Measurements from ENCODE around the gene TRIM2.

Gene TRIM2

DNA sequence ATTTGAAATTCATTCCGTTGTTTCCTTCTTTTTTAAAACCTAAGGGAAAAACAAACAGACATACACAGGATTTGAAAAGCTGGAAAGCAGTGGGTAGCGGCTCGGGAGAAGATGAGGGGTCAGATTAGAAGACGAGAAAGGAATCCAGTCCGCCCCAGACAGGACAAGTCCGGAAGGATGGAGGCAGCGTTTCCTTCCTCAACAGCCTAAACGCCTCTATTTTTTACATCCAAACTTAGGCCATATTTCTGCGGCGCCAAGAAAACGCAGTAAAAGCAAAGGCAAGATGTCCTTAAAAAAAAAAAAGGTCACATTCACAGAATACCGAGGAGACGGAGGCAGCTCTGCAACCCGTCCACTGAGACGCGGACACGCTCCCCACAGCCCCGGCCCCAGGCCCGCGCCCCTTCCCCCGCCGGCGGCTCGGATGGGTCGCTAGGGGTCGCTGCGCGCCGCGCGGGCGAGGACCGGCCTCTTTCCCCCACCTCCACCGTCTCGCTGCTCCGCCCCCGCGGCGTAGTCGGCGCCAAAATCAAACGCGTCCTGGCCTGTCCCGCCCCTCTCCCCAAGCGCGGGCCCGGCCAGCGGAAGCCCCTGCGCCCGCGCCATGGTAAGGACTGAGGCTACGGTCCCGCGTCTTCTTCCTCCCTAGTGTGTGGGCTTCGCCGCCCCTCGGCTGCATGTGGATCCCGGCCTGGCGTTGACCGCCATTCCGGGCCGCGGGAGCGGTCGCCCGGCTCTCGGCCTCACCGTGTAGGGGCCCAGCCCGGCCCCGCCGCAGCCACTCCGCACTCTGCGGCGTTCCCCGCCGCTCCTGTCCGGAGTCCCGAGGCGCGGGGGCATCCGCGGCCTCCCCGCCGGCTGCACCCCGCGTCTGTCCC lies 140.1 kb downstream of the TRIM2 start, which contains the start of gene MND1:
Gene MND1 (plus strand): TSS at position 558 of the 881 bp plus-strand sequence. CDS start 50 bp downstream, at position 608.
- DNase-seq = peak; percentile 83

DNA sequence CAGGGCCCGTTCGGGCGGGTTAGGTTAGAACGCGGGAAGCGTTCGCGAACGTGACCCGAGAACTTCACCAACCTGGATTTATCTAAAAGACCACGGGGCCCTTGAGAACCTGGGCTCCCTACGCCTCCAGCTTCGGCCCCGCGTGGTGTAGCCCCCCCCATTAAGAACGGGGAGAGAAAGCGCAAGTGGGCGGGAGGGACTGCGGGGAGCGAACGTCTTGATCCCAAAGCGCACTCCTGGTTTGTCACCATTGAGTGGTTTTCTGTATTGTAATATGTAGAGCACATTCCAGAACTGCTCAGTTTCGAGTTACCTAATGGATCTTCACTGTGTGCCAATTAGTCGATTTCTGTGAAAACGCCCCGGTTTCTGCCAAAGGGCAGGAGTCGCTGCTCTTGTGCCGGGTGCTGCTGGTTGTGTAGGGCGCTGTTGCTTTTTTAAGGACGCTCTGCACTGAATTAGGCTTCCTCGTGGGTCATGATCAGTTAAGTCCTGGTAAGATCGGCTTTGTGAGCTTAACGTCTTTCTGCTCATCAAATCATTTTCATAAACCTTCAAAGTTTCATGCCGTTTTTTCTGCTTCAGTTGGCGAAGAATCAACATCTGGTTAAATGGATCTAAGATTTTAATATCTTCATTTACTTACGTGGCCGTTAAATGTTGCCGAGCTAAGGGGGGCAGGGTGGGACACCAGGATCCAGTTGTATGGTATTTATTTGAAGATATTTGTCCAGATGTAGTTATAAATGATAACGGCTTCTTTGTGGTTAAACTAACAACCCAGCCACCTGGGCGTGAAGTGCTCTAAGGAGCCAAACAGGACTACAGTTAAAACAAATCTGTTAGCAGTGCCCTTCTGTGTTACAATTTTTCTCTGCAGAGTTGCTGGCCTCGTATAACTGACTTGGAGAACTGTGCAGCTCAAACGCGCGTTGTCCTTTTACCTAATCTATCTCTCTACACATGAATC lies 141.1 kb downstream of the TRIM2 start:
- DNase-seq = peak; percentile 46

DNA sequence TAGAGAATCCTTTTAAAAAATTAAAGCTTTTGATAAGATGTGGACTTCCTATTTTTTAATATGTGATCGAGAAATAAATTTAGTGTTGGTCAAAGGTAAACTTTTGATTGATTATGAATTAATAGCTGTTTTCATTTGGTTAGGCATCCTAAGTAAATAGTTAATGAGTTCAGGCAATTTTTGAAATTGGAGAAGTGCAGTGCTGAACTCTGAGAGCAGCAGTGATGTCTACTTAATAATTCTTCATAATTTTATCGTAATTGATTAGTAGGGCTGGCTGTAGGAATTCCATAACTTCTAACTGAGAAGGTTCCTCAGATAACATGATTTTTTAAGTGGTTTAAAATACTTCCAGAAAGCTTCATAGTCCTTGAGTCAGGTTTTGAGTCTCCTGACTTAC lies 141.8 kb downstream of the TRIM2 start:
- DNase-seq = no peak

DNA sequence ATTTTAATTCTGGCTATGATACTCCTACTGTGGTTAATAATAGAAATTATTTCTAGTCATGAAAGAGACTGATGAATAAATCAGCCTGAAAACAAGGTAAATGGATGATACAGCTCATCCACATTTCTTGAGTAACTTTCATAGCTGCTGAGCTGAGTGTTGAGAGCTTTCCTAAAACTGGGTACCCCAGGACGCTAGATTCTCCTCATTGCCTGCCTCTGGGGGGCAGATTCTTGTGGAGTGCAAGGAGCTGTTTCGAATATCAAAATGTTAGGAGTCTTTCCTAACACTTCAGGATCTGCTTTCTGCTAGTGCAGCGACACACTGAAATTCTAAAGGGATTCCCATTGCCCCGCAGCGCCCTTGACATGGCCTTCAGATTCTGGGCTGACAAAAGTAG lies 142.3 kb downstream of the TRIM2 start:
- no peak for DNase-seq

DNA sequence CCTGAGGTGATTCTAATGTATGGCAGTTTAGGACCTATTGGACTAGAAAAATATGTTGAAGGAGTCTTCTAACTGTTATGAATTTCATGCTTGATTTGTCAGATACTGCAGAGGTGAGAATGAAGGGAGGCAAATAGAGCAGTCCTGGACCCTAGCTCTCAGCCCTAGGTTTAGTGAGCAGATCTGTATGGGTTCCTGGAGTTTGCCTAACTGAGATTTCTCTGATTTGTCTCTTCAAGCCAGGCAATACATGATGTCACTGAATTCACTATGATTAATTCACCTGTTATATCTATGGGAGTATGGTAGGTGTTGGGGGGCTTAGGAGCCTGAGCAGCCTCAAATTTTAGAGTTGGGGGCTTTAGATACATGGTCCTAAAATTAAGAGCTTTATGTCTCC lies 142.9 kb downstream of the TRIM2 start:
- DNase-seq = no peak

DNA sequence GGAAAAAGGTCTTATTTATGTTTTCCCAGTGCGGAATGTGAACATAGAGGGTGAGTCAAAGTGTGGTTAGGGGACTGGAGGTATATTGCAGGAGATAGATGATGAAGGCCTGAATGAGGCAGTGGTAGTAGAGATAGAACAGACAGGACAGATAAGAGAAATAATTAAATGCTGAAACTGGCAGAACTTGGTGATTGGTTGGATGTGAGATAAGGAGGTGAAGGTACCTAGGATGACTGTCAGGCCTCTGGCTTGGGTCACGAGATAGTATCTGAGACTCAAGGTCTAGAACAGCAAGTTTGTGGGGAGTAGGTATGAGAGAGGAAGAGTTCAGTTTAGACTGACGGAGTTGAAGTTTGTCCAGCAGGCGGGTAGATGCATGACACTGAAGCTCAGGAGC lies 143.8 kb downstream of the TRIM2 start:
- DNase-seq = no peak

DNA sequence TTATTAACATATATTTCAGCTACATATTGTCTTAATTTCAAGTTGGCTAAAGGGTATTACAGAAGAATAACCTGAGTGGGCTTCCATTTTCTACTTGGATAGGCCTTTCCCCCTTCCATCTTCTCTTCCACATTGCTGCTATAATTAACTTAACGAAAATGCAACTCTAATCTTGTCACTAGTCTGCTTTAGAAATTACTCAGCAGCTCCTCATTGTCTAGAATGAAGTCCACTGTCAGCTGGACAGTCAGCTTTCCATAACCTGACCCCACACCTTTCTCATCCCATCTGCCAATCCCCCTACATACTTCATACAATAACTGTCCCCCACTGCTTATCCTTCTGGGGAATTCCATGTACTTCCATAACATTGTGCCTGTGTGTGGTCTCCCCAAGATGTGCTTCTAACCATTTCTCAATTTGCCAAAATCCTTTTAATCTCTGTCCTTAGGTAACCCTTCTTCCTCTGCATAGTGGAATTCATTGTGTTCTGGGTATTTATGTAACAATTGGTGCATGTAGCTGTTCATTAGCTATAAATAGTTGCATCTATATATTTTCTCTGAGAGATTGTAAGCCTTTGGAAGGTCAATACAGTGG lies 145.1 kb downstream of the TRIM2 start:
- DNase-seq = no peak

DNA sequence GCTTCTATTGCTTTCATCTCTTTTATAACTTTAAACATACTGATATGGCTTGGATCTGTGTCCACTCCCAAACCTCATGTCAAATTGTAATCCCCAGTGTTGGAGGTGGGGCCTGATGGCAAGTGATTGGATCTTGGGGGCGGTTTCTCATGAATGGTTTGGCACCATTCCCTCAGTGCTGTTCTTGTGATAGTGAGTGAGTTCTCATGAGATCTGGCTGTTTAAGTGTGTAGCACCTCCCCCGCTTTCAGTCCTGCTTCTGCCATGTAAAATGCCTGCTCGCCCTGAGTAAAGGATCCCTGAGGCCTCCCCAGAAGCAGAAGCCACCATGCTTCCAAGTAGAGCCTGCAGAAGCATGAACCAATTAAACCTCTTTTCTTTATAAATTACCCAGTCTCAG lies 157.9 kb downstream of the TRIM2 start:
- no peak for DNase-seq

DNA sequence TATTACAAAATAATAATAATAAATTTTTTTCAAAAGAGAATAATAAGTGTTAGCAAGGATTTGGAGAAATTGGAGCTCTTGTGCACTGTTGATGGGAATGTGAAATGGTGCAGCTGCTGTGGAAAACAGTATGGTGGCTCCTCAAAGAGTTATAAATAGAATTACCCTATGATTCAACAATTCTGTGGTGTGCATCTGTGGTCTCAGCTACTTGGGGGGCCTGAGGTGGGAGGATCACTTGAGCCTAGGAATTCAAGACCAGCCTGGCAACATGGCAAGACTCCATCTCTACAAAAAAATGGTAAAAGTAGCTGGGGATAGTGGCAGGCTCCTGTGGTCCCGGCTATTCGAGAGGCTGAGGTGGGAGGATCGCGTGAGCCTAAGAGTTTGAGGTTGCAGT lies 159.8 kb downstream of the TRIM2 start:
- no peak for DNase-seq

DNA sequence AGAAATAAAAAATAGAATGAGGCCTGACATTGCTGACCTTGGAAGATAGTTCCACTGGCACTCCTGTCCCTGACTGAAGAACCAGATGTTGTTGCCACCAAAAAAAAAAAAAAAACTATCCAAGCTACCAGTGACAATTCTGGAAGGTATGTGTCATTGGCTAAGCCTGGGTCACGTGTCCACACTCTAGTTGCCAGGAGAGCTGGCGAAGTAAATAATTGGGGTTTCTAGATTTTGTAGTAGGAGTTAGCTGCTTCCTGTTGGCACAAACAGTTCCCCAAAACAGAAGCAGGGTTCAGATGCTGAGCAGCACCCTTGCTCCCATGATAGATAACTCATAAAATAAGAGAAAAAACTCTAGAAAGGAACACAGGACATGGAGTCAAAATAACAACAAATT lies 160.8 kb downstream of the TRIM2 start:
- no peak for DNase-seq

DNA sequence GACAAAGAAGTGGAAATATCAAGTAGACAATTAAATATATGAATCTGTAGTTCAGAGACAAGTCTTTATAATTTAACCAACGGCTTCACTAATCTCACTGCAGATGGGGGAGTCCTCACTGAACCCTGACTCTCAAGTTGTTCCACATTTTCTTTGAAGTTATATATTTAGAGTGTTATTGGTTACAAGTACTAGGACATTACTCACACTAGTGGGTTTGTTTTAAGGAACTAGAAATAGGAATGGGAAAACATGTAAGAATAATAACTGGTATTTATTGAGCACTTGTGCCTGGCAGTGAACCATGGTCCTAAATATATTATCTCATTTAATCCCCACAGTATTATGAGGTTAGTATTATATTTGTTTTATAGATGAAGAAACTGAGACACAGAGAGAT lies 162.2 kb downstream of the TRIM2 start:
- DNase-seq = no peak

DNA sequence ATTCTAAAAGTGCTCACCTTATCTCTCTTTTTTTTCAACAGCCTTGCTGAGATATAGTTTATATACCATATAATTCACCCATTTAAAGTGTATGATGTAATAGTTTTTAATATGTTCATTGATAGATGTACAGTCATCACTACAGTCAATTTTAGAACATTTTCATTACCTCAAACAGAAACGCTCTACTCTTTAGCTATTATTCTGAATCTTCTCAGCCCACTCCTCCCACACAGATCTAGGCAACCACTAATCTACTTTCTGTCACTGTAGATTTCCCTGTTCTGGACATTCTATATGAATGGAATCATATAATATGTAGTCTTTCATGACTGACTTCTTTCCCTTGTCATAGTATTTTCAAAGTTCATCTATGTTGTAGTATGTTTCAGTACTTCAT lies 162.8 kb downstream of the TRIM2 start:
- DNase-seq = no peak

DNA sequence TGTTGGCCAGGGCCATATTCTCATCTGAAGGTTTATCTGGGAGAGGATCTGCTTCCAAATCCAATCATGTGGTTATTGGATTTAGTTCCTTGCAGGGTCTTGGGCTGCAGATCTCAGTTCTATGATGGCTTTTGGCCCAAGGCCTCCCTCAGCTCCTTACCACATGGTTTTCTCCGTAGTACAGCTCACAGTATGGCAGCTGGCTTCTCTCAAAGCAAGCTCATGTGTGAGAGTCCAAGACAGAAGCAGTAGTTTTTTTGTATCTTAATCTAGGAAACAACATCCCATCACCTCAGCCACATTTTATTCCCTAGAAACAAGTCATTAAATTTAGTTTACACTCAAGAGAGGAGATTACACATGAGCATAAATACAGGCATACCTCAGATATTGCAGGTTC lies 164.8 kb downstream of the TRIM2 start:
- no peak for DNase-seq

DNA sequence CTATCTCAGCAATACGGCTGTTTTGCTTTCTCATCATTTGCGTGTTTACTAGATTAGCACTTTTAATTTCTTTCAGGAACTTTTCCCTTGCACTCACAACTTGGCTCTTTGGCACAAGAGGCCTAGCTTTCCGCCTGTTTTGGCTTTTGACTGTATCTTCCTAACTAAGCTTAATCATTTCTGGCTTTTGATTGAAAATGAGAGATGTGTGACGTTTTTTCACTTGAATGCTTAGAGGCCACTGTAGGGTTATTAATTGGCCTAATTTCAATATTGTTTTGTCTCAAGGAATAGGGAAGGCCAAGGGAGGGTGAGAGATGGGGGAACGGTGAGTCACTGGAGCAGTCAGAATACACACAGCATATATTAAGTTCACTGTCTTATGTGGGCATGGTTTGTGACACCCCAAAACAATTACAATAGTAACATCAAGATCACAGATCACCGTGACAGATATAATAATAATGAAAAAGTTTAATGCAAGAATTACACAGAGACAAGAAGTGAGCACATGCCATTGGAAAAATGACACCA lies 167.5 kb downstream of the TRIM2 start:
- no peak for DNase-seq

DNA sequence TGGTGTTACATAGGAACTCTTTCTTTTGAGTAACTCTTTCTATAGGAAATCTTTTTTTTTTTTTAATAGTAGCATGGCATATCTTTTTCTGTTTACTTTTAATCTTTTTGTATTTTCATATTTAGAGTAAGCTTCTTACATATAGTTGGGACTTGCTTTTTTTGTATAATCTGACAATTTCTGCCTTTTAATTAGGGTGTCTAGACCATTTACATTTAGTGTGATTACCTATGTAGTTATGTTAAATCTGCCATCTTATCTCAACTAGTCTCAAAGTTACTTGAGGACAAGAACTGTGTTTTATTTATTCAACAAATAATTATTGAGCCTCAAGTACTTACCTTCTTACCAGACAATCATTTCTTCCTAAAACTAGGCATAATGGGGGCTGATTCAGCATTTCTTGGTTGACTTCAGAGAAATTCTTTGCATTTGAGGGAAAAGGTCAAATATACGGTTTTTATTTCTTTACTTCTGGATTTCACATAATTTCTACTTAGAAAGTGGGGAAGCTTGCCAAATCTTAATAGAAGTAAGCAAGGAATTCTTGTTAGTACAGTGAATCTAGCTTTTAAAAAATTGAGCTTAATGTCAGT lies 168.8 kb downstream of the TRIM2 start:
- DNase-seq = no peak

DNA sequence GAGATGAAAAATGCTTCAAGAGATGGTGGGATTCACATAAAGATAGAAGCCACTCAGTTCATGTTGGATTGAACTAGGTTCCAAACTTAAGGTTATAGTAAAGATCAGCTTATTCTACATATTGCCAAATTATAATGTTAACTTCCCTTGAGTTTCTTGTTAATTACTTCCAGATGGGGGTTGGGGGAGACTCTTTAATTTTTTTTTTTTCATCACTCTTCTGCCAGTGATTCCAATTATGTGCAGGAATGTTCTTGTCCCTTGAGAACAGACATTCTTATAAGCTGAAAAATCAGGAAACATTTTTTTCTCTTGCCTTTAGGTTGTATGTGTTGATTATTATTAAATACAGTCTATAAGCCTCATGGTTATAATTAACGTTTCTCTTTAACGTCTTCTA lies 170.2 kb downstream of the TRIM2 start:
- no peak for DNase-seq

DNA sequence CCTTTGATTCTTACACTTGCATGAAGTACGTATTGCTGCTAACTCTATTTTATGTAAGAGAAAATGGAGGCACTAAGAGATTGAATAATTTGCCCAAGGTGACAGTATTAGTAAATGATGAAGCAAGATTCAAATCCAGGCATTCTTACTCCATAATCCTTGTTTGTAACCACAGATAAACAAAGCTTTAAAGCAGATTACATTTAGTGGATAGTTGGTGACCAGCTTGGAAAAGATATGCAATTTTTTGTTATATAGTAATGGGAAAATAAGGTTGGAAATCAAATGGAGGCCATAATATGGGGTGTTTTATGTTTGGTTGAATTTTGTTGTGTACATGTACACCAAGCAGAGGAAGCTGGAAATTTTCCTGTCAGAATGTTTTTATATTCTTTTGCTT lies 171.1 kb downstream of the TRIM2 start:
- no peak for DNase-seq

DNA sequence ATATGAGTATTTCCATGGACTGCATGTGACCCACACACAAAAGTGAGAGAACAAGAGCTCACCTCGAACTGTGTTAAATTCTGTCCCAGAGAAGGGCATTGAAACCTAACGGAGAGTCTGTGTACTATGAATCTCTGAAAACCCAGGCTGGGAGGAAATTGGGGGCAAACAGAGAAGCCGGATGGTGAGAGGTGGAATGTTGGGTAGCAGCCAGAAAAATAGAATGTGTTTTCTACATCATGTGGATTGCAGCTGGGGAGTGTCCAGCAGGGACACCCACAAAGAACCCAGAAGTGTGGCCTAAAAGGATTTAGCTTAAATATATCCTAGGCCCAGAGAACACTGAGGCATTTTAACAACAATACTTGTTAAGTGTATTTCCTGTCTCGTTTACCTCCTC lies 178.9 kb downstream of the TRIM2 start:
- no peak for DNase-seq

DNA sequence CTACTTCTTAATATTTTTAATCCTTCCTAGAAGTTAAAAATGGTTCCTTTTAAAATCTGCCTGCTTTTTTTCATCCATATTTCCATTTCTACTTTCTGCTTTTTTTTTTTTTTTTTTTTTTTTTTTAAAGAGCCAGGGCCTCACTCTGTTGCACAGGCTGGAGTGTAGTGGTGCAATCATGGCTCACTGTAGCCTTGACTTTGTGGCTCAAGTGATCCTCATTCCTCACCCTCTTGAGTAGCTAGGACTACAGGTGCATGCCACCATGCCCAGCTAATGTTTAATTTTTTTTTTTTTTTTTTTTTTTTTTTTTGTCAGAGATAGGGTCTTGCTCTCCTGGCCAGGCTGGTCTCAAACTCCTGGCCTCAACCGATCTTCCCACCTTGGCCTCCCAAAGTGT lies 179.9 kb downstream of the TRIM2 start:
- DNase-seq = no peak

DNA sequence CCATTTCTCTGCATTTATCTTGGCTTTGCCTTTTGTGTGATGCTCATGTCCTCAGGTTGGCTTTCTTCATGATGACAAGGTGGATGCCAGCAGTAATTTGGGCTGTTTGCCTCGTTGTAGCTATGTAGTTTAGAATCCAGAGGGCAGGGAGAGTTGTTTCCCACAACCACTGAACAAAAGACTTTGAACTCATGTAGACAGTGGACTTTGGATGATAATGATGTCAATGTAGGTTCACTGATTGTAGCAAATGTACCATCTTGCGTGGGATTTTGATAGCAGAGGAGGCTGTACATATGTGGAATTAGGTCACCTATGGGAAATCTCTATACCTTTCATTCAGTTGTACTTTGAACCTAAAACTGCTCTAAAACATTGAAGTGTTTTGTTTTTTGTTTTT lies 181.5 kb downstream of the TRIM2 start:
- no peak for DNase-seq

DNA sequence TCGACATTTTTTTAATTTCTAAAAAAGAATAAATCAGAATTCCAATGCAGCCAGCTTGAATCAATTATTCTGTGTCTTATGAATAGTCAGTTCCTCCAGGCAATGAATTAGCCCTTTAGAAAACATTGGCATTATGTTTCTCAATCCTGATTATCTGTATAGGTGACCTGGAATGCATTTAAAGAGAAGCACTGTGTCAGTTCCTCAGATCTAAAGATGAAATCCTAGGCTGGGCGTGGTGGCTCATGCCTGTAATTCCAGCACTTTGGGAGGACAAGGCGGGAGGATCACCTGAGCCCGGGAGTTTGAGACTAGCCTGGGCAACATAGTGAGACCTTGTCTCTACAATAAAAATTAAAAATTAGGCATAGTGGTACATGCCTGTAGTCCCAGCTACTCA lies 183.7 kb downstream of the TRIM2 start:
- DNase-seq = no peak

Data from central memory CD4-positive, alpha-beta T cell (primary cell).